ENCODE data around the gene LSM2. TPM values are rescaled to one million over a fixed set of nuclear protein-coding genes. Genes with fewer than 3 reads are reported as not detected.
A peak's percentile ranks its signal among the peaks of the same experiment; 100 is the strongest.
"Not testable (repeated sequence)": the region's sequence is repeated elsewhere in the genome, so short reads cannot be mapped to it uniquely, and the experiment has no call there.

LSM2 gene
- total and polyA plus RNA-seq, 7 donors = 19.5 to 92.1 (median 35.3) TPM

GRCh38 chr6:31805939-31806469 lies 762 bp downstream of the LSM2 start:
- H3K4me3 ChIP-seq = peak overlapping the region; percentile 68
- ATAC-seq (peak; percentile 1 to 17 (median 4)), DNase-seq (no peak)
- intact Hi-C loops (cut with DNase I) = no loop called here
- H3K36me3 ChIP-seq (ENCODE audit: insufficient read depth in 1 of 2, low read depth in 1 of 2) = peaks cover 0 to 42% of the 10 kb centered on the region in 2 donors
- TF ChIP-seq CTCF (IDR thresholded peaks at IDR 0.05) = no peak
- H3K9me3 ChIP-seq = no peaks in the 10 kb centered on the region
- H3K27ac ChIP-seq = peak overlapping the region; percentile 86
- WGBS, 3 donors = 14 to 16% (median 15%) methylated on average over 7 of the region's 7 CpGs
- no peaks in the 10 kb centered on the region for H3K27me3 ChIP-seq (ENCODE audit: insufficient read depth in 3 of 3, low read length in 2 of 3)
- H3K4me1 ChIP-seq = peaks cover 13% of the 10 kb centered on the region

- ATAC-seq; H3K4me3 ChIP-seq; H3K27me3 ChIP-seq (ENCODE audit: insufficient read depth in 3 of 3, low read length in 2 of 3); H3K9me3 ChIP-seq; H3K27ac ChIP-seq; intact Hi-C loops (cut with DNase I); DNase-seq: not testable (repeated sequence)
- 87 to 90% (median 89%) methylated on average over 8 of the region's 8 CpGs for WGBS, 3 donors
- H3K36me3 ChIP-seq (ENCODE audit: insufficient read depth in 1 of 2, low read depth in 1 of 2) = peaks cover 0 to 42% of the 10 kb centered on the region in 2 donors
- H3K4me1 ChIP-seq = peaks cover 27% of the 10 kb centered on the region
Observed at GRCh38 chr6:31801031-31801927, 5.5 kb downstream of the LSM2 start.

GRCh38 chr6:31799781-31800180 lies 7.0 kb downstream of the LSM2 start:
- intact Hi-C loops (cut with DNase I) = loop anchor here in 1 of 2 donors (5.0 kb wide), 1 partner anchor 33 kb away; no protein-coding TSS in a partner anchor
- WGBS, 3 donors = 60 to 72% (median 65%) methylated on average over 12 of the region's 12 CpGs
- H3K36me3 ChIP-seq (ENCODE audit: insufficient read depth in 1 of 2, low read depth in 1 of 2) = peaks cover 0 to 42% of the 10 kb centered on the region in 2 donors

GRCh38 chr6:31797588-31797987 lies 9.2 kb downstream of the LSM2 start:
- ATAC-seq (no peak), DNase-seq (peak in 1 of 2 donors; percentile 18)
- H3K9me3 ChIP-seq = no peaks in the 10 kb centered on the region
- H3K4me1 ChIP-seq = peaks cover 24% of the 10 kb centered on the region
- TF ChIP-seq CTCF (IDR thresholded peaks at IDR 0.05) = no peak
- 54 to 58% (median 54%) methylated on average over 5 of the region's 5 CpGs for WGBS, 3 donors
- no peak overlapping the region for H3K4me3 ChIP-seq
- H3K27me3 ChIP-seq (ENCODE audit: insufficient read depth in 3 of 3, low read length in 2 of 3) = no peaks in the 10 kb centered on the region
- intact Hi-C loops (cut with DNase I) = loop anchor here in 1 of 2 donors (5.0 kb wide), 1 partner anchor 35 kb away; no protein-coding TSS in a partner anchor
- peaks cover 0 to 34% of the 10 kb centered on the region in 2 donors for H3K36me3 ChIP-seq (ENCODE audit: insufficient read depth in 1 of 2, low read depth in 1 of 2)
- peak overlapping the region; percentile 10 for H3K27ac ChIP-seq

More at GRCh38 chr6:31799781-31800180, 7.0 kb downstream of the LSM2 start:
- Histone ChIP-seq H3K4me1 (peaks cover 17% of the 10 kb centered on the region), H3K9me3 (no peaks in the 10 kb centered on the region), H3K4me3 (no peak overlapping the region), H3K27ac (peak overlapping the region; percentile 27), H3K27me3 (ENCODE audit: insufficient read depth in 3 of 3, low read length in 2 of 3) (no peaks in the 10 kb centered on the region)
- TF ChIP-seq CTCF (IDR thresholded peaks at IDR 0.05) = no peak
- no peak for ATAC-seq
- no peak for DNase-seq

GRCh38 chr6:31796993-31797385 lies 9.8 kb downstream of the LSM2 start:
- intact Hi-C loops (cut with DNase I) = loop anchor here in 1 of 2 donors (5.0 kb wide), 1 partner anchor 35 kb away; no protein-coding TSS in a partner anchor
- DNase-seq = peak in 1 of 2 donors; percentile 18
- no peak for ATAC-seq
- H3K27me3 ChIP-seq (ENCODE audit: insufficient read depth in 3 of 3, low read length in 2 of 3) = no peaks in the 10 kb centered on the region
- peaks cover 0 to 34% of the 10 kb centered on the region in 2 donors for H3K36me3 ChIP-seq (ENCODE audit: insufficient read depth in 1 of 2, low read depth in 1 of 2)
- 78 to 85% (median 81%) methylated on average over 2 of the region's 2 CpGs for WGBS, 3 donors
- H3K4me3 ChIP-seq = no peak overlapping the region
- TF ChIP-seq CTCF (IDR thresholded peaks at IDR 0.05) = no peak
- H3K4me1 ChIP-seq = peaks cover 24% of the 10 kb centered on the region
- H3K9me3 ChIP-seq = no peaks in the 10 kb centered on the region
- H3K27ac ChIP-seq = peak overlapping the region; percentile 94

All from psoas muscle (tissue), 8 donors.